Uterus (tissue), 2 donors: ENCODE results near the gene LGALS7.

Experiments used
- POLR2A ChIP-seq, 2 donors: fragments of 450-650 bp; IDR thresholded peaks; one replicate each; pipeline ENCODE4 v1.6.1; 2016; ENCODE audit warnings: antibody characterized with exemption in 2 of 2, mild to moderate bottlenecking in 1 of 2, moderate library complexity in 1 of 2
- TF ChIP-seq, protein P1 (sequence below), 4 experiments: fragments of 200-600 bp in 2 of 4; fragments of 450-650 bp in 2 of 4; sonication (generic) in 2 of 4; IDR thresholded peaks; one replicate each; pipeline ENCODE4 v1.5.1; 2016 to 2019; ENCODE audit warnings: antibody characterized with exemption in 4 of 4, mild to moderate bottlenecking in 2 of 4, moderate library complexity in 1 of 4

DNA sequence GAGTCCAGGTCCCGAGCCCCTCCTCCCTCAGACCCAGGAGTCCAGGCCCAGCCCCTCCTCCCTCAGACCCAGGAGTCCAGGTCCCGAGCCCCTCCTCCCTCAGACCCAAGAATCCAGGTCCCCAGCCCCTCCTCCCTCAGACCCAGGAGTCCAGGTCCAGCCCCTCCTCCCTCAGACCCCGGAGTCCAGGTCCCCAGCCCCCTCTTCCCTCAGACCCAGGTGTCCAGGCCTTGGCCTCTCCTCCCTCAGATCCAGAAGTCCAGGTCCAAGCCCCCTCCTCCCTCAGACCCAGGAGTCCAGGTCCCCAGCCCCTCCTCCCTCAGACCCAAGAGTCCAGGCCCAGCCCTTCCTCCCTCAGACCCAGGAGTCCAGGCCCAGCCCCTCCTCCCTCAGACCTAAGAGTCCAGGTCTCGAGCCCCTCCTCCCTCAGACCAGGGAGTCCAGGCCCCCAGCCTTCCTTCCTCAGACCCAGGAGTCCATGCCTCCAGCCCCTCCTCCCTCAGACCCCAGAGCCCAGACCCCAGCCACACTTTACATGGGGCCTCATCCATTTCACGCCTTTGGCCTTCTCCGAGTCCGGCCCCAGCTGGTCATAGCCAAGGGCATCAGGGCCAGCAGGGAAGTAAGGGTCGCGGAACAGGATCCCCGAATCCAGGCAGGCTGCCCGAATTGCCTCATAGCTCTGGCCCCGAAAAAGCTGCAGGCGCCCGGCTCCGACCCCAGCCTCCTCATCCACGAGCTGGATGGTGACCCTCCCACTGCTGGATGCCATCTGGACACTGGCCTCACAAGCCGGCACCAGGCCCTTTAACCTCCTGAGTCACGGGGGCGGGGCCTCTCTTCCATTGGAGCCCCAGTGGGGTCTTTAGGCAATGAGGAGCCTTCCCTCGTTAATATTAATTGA is 29.7 kb downstream of the LGALS7 start:
- TF ChIP-seq, protein P1, sequence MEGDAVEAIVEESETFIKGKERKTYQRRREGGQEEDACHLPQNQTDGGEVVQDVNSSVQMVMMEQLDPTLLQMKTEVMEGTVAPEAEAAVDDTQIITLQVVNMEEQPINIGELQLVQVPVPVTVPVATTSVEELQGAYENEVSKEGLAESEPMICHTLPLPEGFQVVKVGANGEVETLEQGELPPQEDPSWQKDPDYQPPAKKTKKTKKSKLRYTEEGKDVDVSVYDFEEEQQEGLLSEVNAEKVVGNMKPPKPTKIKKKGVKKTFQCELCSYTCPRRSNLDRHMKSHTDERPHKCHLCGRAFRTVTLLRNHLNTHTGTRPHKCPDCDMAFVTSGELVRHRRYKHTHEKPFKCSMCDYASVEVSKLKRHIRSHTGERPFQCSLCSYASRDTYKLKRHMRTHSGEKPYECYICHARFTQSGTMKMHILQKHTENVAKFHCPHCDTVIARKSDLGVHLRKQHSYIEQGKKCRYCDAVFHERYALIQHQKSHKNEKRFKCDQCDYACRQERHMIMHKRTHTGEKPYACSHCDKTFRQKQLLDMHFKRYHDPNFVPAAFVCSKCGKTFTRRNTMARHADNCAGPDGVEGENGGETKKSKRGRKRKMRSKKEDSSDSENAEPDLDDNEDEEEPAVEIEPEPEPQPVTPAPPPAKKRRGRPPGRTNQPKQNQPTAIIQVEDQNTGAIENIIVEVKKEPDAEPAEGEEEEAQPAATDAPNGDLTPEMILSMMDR (IDR thresholded peaks at IDR 0.05): no peak
- no peak for TF ChIP-seq POLR2A (IDR thresholded peaks at IDR 0.05)
